Stimulated activated CD4-positive, alpha-beta T cell treated with anti-CD3 and anti-CD28 coated beads, TNF-alpha, amount 100 ng/mL, for 48 hours (primary cell): ENCODE data around the gene TMEM125.

Source experiments
- DNase-seq, 3 donors: peaks; one replicate each; pipeline ENCODE4 v3.0.0-alpha.2; 2020; ENCODE audit warnings: low read depth in 3 of 3

Gene TMEM125

GRCh38 chr1:43312212-43312623, 42.4 kb downstream of the TMEM125 start:
- DNase-seq, result no peak

- no peak for DNase-seq
Measured at GRCh38 chr1:43312663-43313515, 43.1 kb downstream of the TMEM125 start.

GRCh38 chr1:43313771-43314170, 44.0 kb downstream of the TMEM125 start:
- DNase-seq, result no peak

- no peak for DNase-seq
Measured at GRCh38 chr1:43314233-43314632, 44.5 kb downstream of the TMEM125 start.

GRCh38 chr1:43315481-43315880, 45.7 kb downstream of the TMEM125 start:
- DNase-seq, result no peak

GRCh38 chr1:43315963-43316737, 46.4 kb downstream of the TMEM125 start:
- no peak for DNase-seq

GRCh38 chr1:43316738-43317520, 47.1 kb downstream of the TMEM125 start:
- DNase-seq, result no peak

- no peak for DNase-seq
Measured at GRCh38 chr1:43317817-43318471, 48.2 kb downstream of the TMEM125 start.

GRCh38 chr1:43318831-43319230, 49.0 kb downstream of the TMEM125 start:
- no peak for DNase-seq

- DNase-seq, result no peak
Measured at GRCh38 chr1:43319288-43319687, 49.5 kb downstream of the TMEM125 start.

- no peak for DNase-seq
Measured at GRCh38 chr1:43319766-43320165, 50.0 kb downstream of the TMEM125 start.

- DNase-seq, result no peak
Measured at GRCh38 chr1:43321331-43321891, 51.6 kb downstream of the TMEM125 start.

- no peak for DNase-seq
Measured at GRCh38 chr1:43322506-43322905, 52.7 kb downstream of the TMEM125 start.
